Measurements from ENCODE around the gene SFTPA1.

DNA sequence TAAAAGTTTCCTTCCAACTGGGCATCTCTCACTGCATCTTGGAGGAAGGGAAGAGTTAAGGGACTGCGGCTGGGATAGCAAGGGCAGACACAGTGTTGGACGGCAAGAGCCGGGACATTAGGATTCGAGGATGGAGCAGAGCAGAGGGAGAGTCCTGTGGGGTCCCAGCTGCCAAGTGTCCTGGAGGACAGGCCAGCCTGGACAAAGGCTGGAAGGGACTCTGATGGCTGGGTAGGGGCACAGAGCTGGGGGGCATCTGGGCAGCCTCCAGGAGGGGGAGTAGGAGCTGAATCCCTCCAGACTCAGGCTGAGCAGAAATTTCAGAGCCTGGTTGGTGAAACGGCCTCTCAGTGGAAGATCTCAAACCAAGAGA is 19.2 kb downstream of the SFTPA1 start:
- TF ChIP-seq, protein P1, sequence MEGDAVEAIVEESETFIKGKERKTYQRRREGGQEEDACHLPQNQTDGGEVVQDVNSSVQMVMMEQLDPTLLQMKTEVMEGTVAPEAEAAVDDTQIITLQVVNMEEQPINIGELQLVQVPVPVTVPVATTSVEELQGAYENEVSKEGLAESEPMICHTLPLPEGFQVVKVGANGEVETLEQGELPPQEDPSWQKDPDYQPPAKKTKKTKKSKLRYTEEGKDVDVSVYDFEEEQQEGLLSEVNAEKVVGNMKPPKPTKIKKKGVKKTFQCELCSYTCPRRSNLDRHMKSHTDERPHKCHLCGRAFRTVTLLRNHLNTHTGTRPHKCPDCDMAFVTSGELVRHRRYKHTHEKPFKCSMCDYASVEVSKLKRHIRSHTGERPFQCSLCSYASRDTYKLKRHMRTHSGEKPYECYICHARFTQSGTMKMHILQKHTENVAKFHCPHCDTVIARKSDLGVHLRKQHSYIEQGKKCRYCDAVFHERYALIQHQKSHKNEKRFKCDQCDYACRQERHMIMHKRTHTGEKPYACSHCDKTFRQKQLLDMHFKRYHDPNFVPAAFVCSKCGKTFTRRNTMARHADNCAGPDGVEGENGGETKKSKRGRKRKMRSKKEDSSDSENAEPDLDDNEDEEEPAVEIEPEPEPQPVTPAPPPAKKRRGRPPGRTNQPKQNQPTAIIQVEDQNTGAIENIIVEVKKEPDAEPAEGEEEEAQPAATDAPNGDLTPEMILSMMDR (IDR thresholded peaks at IDR 0.05), result no peak
- TF ChIP-seq POLR2A (IDR thresholded peaks at IDR 0.05), result no peak

All from esophagus squamous epithelium (tissue), 4 donors.